Measurements from ENCODE around the gene PAPPA. TPM values are rescaled to one million over a fixed set of nuclear protein-coding genes. Genes with fewer than 3 reads are reported as not detected.

PAPPA gene
- total and polyA plus RNA-seq, 9 of the 15 experiments (the other 6 are each of a cell fraction or from before 2014, with no cell fraction given): 0.06 to 0.18 (median 0.11) TPM

DNA sequence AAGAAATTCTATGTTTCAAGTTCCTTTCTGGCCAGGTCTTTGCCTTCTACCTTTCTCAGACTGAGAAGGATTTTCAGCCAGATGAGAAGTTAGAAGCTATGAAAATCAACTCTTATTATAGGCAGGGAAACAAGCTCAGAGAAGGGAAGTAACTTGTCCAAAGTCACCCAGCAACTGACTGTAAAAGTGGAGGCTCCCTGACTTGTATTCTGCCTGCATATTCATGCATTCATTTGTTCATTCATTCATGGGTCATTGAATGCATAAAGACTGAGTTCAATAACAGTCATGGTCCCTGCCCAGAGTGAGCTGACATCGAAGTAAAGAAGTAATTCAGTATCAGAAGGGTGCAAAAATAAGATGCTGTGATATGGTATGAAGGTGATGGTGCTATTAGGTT lies 239.6 kb downstream of the PAPPA start:
- no peak overlapping the region for H3K4me3 ChIP-seq
- H3K9me3 ChIP-seq (replicated peaks; ENCODE audit: control insufficient read depth, insufficient read depth, low read depth, low read length): no peaks in the 10 kb centered on the region
- no peaks in the 10 kb centered on the region for H3K27me3 ChIP-seq (ENCODE audit: control insufficient read depth in 2 of 2, insufficient read depth in 2 of 2, low read length in 2 of 2)
- no peak overlapping the region for H3K9ac ChIP-seq (ENCODE audit: insufficient read depth in 1 of 2, low read depth in 2 of 2, low read length in 2 of 2)
- in situ Hi-C loops (cut with MboI): no loop called here
- no peak overlapping the region for H3K27ac ChIP-seq (ENCODE audit: extremely low read depth, low read depth, low read length)
- no peak for DNase-seq (ENCODE audit: extremely low read depth in 1 of 4, low spot score in 3 of 4)
- no peak for FAIRE-seq
- ATAC-seq: no peak
- WGBS (ENCODE audit: insufficient coverage, low coverage, missing lambda C conversion rate): 20% methylated on average over 1 of the region's 1 CpG
- H2AFZ ChIP-seq (ENCODE audit: low read depth, low read length): no peak overlapping the region
- intact Hi-C loops (cut with micrococcal nuclease): no loop called here
- H3K4me2 ChIP-seq (ENCODE audit: insufficient read depth, low read length): no peak overlapping the region
- H3K79me2 ChIP-seq (ENCODE audit: control insufficient read depth, insufficient read depth, low read length): no peaks in the 10 kb centered on the region
- H3K4me1 ChIP-seq (replicated peaks in 1 of 2; ENCODE audit: control insufficient read depth in 2 of 2, insufficient read depth in 2 of 2, low read length in 2 of 2): peaks cover 5 to 43% of the 10 kb centered on the region in 2 experiments; a peak in 4 of 5 replicates
- no peaks in the 10 kb centered on the region for H4K20me1 ChIP-seq (replicated peaks; ENCODE audit: control insufficient read depth, insufficient read depth, low read length)
- BruUV-seq (replicated peaks): no TSS peak
- CTCF ChIA-PET (ENCODE audit: low intra/inter-chr PET ratio): no interaction called here
- no peaks in the 10 kb centered on the region for H3K36me3 ChIP-seq (ENCODE audit: control insufficient read depth, insufficient read depth, low read length)
- POLR2A ChIA-PET: interaction anchor here (0.8 to 1.6 kb wide), 2 partner anchors 9 to 10 kb away, joined by 3 to 8 read pairs; no protein-coding TSS in a partner anchor
- H3K9me1 ChIP-seq (ENCODE audit: control insufficient read depth, insufficient read depth, low read length): no peaks in the 10 kb centered on the region
- TF ChIP-seq, protein P1, sequence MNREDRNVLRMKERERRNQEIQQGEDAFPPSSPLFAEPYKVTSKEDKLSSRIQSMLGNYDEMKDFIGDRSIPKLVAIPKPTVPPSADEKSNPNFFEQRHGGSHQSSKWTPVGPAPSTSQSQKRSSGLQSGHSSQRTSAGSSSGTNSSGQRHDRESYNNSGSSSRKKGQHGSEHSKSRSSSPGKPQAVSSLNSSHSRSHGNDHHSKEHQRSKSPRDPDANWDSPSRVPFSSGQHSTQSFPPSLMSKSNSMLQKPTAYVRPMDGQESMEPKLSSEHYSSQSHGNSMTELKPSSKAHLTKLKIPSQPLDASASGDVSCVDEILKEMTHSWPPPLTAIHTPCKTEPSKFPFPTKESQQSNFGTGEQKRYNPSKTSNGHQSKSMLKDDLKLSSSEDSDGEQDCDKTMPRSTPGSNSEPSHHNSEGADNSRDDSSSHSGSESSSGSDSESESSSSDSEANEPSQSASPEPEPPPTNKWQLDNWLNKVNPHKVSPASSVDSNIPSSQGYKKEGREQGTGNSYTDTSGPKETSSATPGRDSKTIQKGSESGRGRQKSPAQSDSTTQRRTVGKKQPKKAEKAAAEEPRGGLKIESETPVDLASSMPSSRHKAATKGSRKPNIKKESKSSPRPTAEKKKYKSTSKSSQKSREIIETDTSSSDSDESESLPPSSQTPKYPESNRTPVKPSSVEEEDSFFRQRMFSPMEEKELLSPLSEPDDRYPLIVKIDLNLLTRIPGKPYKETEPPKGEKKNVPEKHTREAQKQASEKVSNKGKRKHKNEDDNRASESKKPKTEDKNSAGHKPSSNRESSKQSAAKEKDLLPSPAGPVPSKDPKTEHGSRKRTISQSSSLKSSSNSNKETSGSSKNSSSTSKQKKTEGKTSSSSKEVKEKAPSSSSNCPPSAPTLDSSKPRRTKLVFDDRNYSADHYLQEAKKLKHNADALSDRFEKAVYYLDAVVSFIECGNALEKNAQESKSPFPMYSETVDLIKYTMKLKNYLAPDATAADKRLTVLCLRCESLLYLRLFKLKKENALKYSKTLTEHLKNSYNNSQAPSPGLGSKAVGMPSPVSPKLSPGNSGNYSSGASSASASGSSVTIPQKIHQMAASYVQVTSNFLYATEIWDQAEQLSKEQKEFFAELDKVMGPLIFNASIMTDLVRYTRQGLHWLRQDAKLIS (CRISPR knock-in tag; IDR thresholded peaks at IDR 0.05): no peak
- TF ChIP-seq ZNF24 (IDR thresholded peaks at IDR 0.05): 0 out of 2 replicates have a peak, but pooled peaks have one; percentile 53
- TF ChIP-seq ATF7 (IDR thresholded peaks at IDR 0.05): no peak
- peak; percentile 37; the same call in 1 of the 2 replicates for TF ChIP-seq PTRF (tag; IDR thresholded peaks at IDR 0.05)
- no peak for TF ChIP-seq ETV6 (IDR thresholded peaks at IDR 0.05; ENCODE audit: borderline replicate concordance in 1 of 2, low read depth in 2 of 2, low read length in 1 of 2)
- TF ChIP-seq ETV6 (CRISPR knock-in tag; IDR thresholded peaks at IDR 0.05; ENCODE audit: borderline replicate concordance): no peak
- TF ChIP-seq, protein P2, sequence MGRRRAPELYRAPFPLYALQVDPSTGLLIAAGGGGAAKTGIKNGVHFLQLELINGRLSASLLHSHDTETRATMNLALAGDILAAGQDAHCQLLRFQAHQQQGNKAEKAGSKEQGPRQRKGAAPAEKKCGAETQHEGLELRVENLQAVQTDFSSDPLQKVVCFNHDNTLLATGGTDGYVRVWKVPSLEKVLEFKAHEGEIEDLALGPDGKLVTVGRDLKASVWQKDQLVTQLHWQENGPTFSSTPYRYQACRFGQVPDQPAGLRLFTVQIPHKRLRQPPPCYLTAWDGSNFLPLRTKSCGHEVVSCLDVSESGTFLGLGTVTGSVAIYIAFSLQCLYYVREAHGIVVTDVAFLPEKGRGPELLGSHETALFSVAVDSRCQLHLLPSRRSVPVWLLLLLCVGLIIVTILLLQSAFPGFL (CRISPR knock-in tag; IDR thresholded peaks at IDR 0.05): no peak
- TF ChIP-seq HIVEP1 (CRISPR knock-in tag; IDR thresholded peaks at IDR 0.05): no peak
- TF ChIP-seq TCFL5 (CRISPR knock-in tag; conservative IDR thresholded peaks at IDR 0.05): no peak
- TF ChIP-seq, protein P3, sequence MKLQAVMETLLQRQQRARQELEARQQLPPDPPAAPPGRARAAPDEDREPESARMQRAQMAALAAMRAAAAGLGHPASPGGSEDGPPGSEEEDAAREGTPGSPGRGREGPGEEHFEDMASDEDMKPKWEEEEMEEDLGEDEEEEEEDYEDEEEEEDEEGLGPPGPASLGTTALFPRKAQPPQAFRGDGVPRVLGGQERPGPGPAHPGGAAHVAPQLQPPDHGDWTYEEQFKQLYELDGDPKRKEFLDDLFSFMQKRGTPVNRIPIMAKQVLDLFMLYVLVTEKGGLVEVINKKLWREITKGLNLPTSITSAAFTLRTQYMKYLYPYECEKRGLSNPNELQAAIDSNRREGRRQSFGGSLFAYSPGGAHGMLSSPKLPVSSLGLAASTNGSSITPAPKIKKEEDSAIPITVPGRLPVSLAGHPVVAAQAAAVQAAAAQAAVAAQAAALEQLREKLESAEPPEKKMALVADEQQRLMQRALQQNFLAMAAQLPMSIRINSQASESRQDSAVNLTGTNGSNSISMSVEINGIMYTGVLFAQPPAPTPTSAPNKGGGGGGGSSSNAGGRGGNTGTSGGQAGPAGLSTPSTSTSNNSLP (IDR thresholded peaks at IDR 0.05; ENCODE audit: borderline replicate concordance, low read depth, low read length): no peak
- peak; percentile 63 for TF ChIP-seq RBM25 (IDR thresholded peaks at IDR 0.05; ENCODE audit: low read depth, low read length, severe bottlenecking)
- no peak for TF ChIP-seq SMARCA4 (IDR thresholded peaks at IDR 0.05)
- TF ChIP-seq, protein P4, sequence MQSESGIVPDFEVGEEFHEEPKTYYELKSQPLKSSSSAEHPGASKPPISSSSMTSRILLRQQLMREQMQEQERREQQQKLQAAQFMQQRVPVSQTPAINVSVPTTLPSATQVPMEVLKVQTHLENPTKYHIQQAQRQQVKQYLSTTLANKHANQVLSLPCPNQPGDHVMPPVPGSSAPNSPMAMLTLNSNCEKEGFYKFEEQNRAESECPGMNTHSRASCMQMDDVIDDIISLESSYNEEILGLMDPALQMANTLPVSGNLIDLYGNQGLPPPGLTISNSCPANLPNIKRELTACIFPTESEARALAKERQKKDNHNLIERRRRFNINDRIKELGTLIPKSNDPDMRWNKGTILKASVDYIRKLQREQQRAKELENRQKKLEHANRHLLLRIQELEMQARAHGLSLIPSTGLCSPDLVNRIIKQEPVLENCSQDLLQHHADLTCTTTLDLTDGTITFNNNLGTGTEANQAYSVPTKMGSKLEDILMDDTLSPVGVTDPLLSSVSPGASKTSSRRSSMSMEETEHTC (IDR thresholded peaks at IDR 0.05): no peak
- no peak for TF ChIP-seq TAF9B (IDR thresholded peaks at IDR 0.05; ENCODE audit: partially characterized antibody)
- TF ChIP-seq, protein P5, sequence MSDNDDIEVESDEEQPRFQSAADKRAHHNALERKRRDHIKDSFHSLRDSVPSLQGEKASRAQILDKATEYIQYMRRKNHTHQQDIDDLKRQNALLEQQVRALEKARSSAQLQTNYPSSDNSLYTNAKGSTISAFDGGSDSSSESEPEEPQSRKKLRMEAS (CRISPR knock-in tag; IDR thresholded peaks at IDR 0.05): no peak
